CD4-positive, alpha-beta memory T cell (primary cell): ENCODE measurements around the gene PEMT. TPM values are rescaled to one million over a fixed set of nuclear protein-coding genes. Genes with fewer than 3 reads are reported as not detected.

Experiments used
- CTCF ChIA-PET: fragments of 350-600 bp; sonication (Branson Sonifier 250); formaldehyde crosslinking; loops from one replicate; lab custom pipeline; 2021; ENCODE audit warnings: inconsistent platforms; ENCODE audit not compliant: partially characterized antibody; lab: Charles Lee
- POLR2A ChIA-PET: fragments of 350-600 bp; sonication (Branson Sonifier 250); formaldehyde crosslinking; loops from one replicate; lab custom pipeline; 2021; ENCODE audit not compliant: partially characterized antibody; lab: Charles Lee
- DNase-seq, 5 donors: peaks; one replicate each; pipeline versions ENCODE4 v3.0.0 to v3.0.0-alpha.2; 2020 to 2022; ENCODE audit warnings: mixed read lengths in 1 of 5
- H3K27ac ChIP-seq: one replicate; pipeline ENCODE4 v1.7.0; 2013; ENCODE audit warnings: low read depth, low read length
- H3K27me3 ChIP-seq: 2 replicates; pipeline ENCODE4 v1.7.0; 2013; ENCODE audit warnings: mild to moderate bottlenecking, low read length, moderate library complexity; ENCODE audit not compliant: insufficient read depth
- H3K36me3 ChIP-seq: 2 replicates; pipeline ENCODE4 v1.7.0; 2013; ENCODE audit warnings: mild to moderate bottlenecking, low read length, moderate library complexity; ENCODE audit not compliant: insufficient read depth
- H3K4me1 ChIP-seq: 2 replicates; pipeline ENCODE4 v1.7.0; 2013; ENCODE audit warnings: mild to moderate bottlenecking, low read length, moderate library complexity; ENCODE audit not compliant: insufficient read depth
- H3K4me3 ChIP-seq, 2 donors: one replicate each; pipeline ENCODE4 v1.7.0; 2013; ENCODE audit warnings: low read length in 2 of 2, mild to moderate bottlenecking in 1 of 2
- H3K9me3 ChIP-seq, 2 donors: one replicate each; pipeline ENCODE4 v1.7.0; 2013; ENCODE audit warnings: low read length in 2 of 2, control low read depth in 1 of 2; ENCODE audit not compliant: control insufficient read depth in 1 of 2
- H3K27ac Mint-ChIP-seq, 7 donors: one replicate each; pipeline ENCODE4 v1.8.0; 2020 to 2021; ENCODE audit warnings: mixed read lengths in 7 of 7, mild to moderate bottlenecking in 6 of 7, inconsistent platforms in 3 of 7, moderate library complexity in 3 of 7
- H3K27me3 Mint-ChIP-seq, 2 donors: one replicate each; pipeline ENCODE4 v1.8.0; 2020 to 2021; ENCODE audit warnings: mixed read lengths in 2 of 2
- H3K36me3 Mint-ChIP-seq, 2 donors: one replicate each; pipeline ENCODE4 v1.8.0; 2020 to 2021; ENCODE audit warnings: mixed read lengths in 2 of 2, inconsistent platforms in 1 of 2, mild to moderate bottlenecking in 1 of 2
- H3K4me1 Mint-ChIP-seq, 4 donors: one replicate each; pipeline ENCODE4 v1.8.0; 2020 to 2021; ENCODE audit warnings: mixed read lengths in 4 of 4, mild to moderate bottlenecking in 1 of 4
- H3K4me3 Mint-ChIP-seq, 8 donors: one replicate each; pipeline ENCODE4 v1.8.0; 2020 to 2021; ENCODE audit warnings: mixed read lengths in 8 of 8, mild to moderate bottlenecking in 7 of 8, moderate library complexity in 6 of 8, inconsistent platforms in 3 of 8
- H3K9me3 Mint-ChIP-seq, 8 donors: one replicate each; pipeline ENCODE4 v1.8.0; 2020 to 2021; ENCODE audit warnings: mixed read lengths in 8 of 8, mild to moderate bottlenecking in 5 of 8, inconsistent platforms in 3 of 8, moderate library complexity in 1 of 8
- intact Hi-C: fragments of 100-400 bp; cut with micrococcal nuclease; formaldehyde crosslinking; loops from one replicate; pipeline ENCODE4 v1.15.1; 2023
- polyA plus RNA-seq, 2 donors: library from polyadenylated mRNA; unstranded; fragments of 300-500 nt; fragmentation: Illumina TruSeq; gene quantifications; one replicate each; pipeline ENCODE4 v1.2.3, GENCODE V29; 2021
- total RNA-seq, 2 experiments: library from RNA; stranded (reverse); gene quantifications; one replicate each; pipeline ENCODE4 v1.2.3, GENCODE V29; 2021

Gene PEMT
- total and polyA plus RNA-seq, 4 experiments from 2014 or later, result 11.6 to 39.0 (median 19.5) TPM

- ChIA-PET CTCF (interaction anchor here (1.3 to 1.9 kb wide), 3 partner anchors 23 to 100 kb away, joined by 4 to 7 read pairs (median 6); partner anchors contain the start of gene RASD1), POLR2A (interaction anchor here (1.0 to 3.5 kb wide), 9 partner anchors 9 to 200 kb away, joined by 3 to 12 read pairs (median 4); partner anchors contain the start of gene RASD1)
- no peaks in the 10 kb centered on the region for H3K9me3 Mint-ChIP-seq
- Histone ChIP-seq H3K36me3 (no peaks in the 10 kb centered on the region), H3K27ac (peak overlapping the region; percentile 73), H3K27me3 (no peaks in the 10 kb centered on the region), H3K4me3 (peak overlapping the region; percentile 86 to 99), H3K9me3 (no peaks in the 10 kb centered on the region), H3K4me1 (peaks cover 21% of the 10 kb centered on the region)
- H3K27ac Mint-ChIP-seq, result peak overlapping the region; percentile 84 to 99 (median 96)
- H3K4me3 Mint-ChIP-seq, result peak overlapping the region; percentile 93 to 97 (median 95)
- no peaks in the 10 kb centered on the region for H3K27me3 Mint-ChIP-seq
- no peak for DNase-seq
- H3K36me3 Mint-ChIP-seq, result peaks cover 0 to 6% of the 10 kb centered on the region in 2 donors
- peaks cover 11 to 29% (median 18%) of the 10 kb centered on the region in 4 donors for H3K4me1 Mint-ChIP-seq
- intact Hi-C loops, result loop anchor here (1.0 to 5.0 kb wide), 7 partner anchors 95 to 1056 kb away; partner anchors contain the start of genes ATPAF2, DRC3, GID4 and RASD1
Observed at GRCh38 chr17:17590883-17591354, 589 bp downstream of the PEMT start.

- Mint-ChIP-seq H3K4me3 (peak overlapping the region; percentile 93 to 97 (median 95)), H3K27me3 (no peaks in the 10 kb centered on the region), H3K9me3 (no peaks in the 10 kb centered on the region), H3K36me3 (peaks cover 0 to 6% of the 10 kb centered on the region in 2 donors), H3K27ac (peak overlapping the region; percentile 84 to 97 (median 93)), H3K4me1 (peaks cover 11 to 29% (median 18%) of the 10 kb centered on the region in 4 donors)
- no peaks in the 10 kb centered on the region for H3K9me3 ChIP-seq
- ChIA-PET POLR2A (interaction anchor here (1.0 to 3.5 kb wide), 3 partner anchors 23 to 94 kb away, joined by 3 to 12 read pairs (median 11); partner anchors contain the start of gene RASD1), CTCF (interaction anchor here (1.0 to 1.3 kb wide), 2 partner anchors 26 to 99 kb away, joined by 3 to 4 read pairs; no protein-coding TSS in a partner anchor)
- no peak for DNase-seq
- peaks cover 21% of the 10 kb centered on the region for H3K4me1 ChIP-seq
- intact Hi-C loops, result loop anchor here (2.0 to 5.0 kb wide), 3 partner anchors 162 to 1055 kb away; partner anchors contain the start of genes ATPAF2 and GID4
- H3K36me3 ChIP-seq, result no peaks in the 10 kb centered on the region
- peak overlapping the region; percentile 86 to 99 for H3K4me3 ChIP-seq
- peak overlapping the region; percentile 73 for H3K27ac ChIP-seq
- no peaks in the 10 kb centered on the region for H3K27me3 ChIP-seq
Observed at GRCh38 chr17:17590141-17590751, 1.3 kb downstream of the PEMT start.

GRCh38 chr17:17587614-17588337, 3.7 kb downstream of the PEMT start:
- no peaks in the 10 kb centered on the region for H3K9me3 ChIP-seq
- Mint-ChIP-seq H3K9me3 (no peaks in the 10 kb centered on the region), H3K27me3 (no peaks in the 10 kb centered on the region), H3K4me3 (peak overlapping the region in 1 of 8 donors; percentile 20), H3K27ac (peak overlapping the region in 1 of 7 donors; percentile 37), H3K4me1 (peaks cover 11 to 29% (median 16%) of the 10 kb centered on the region in 4 donors), H3K36me3 (peaks cover 0 to 6% of the 10 kb centered on the region in 2 donors)
- H3K36me3 ChIP-seq, result no peaks in the 10 kb centered on the region
- ChIA-PET CTCF (interaction anchor here (1.7 kb wide), 1 partner anchor 91 kb away, joined by 5 read pairs; no protein-coding TSS in a partner anchor), POLR2A (interaction anchor here (0.7 kb wide), 1 partner anchor 322 kb away, joined by 3 read pairs; no protein-coding TSS in a partner anchor)
- no peak overlapping the region for H3K4me3 ChIP-seq
- no peak for DNase-seq
- H3K27me3 ChIP-seq, result no peaks in the 10 kb centered on the region
- peaks cover 17% of the 10 kb centered on the region for H3K4me1 ChIP-seq
- intact Hi-C loops, result no loop called here
- no peak overlapping the region for H3K27ac ChIP-seq

GRCh38 chr17:17582372-17582771, 9.1 kb downstream of the PEMT start:
- Histone ChIP-seq H3K36me3 (no peaks in the 10 kb centered on the region), H3K4me1 (no peaks in the 10 kb centered on the region), H3K27me3 (no peaks in the 10 kb centered on the region), H3K27ac (no peak overlapping the region), H3K9me3 (no peaks in the 10 kb centered on the region), H3K4me3 (no peak overlapping the region)
- Mint-ChIP-seq H3K36me3 (no peaks in the 10 kb centered on the region), H3K9me3 (no peaks in the 10 kb centered on the region), H3K4me3 (no peak overlapping the region), H3K27me3 (no peaks in the 10 kb centered on the region), H3K27ac (no peak overlapping the region), H3K4me1 (no peaks in the 10 kb centered on the region)
- ChIA-PET POLR2A (interaction anchor here (1.6 kb wide), 1 partner anchor 9 kb away, joined by 4 read pairs; the partner anchor contains the start of gene PEMT), CTCF (no interaction called here)
- no peak for DNase-seq
- intact Hi-C loops, result no loop called here

- Histone ChIP-seq H3K27ac (no peak overlapping the region), H3K9me3 (no peaks in the 10 kb centered on the region), H3K4me3 (no peak overlapping the region), H3K36me3 (no peaks in the 10 kb centered on the region), H3K27me3 (no peaks in the 10 kb centered on the region), H3K4me1 (no peaks in the 10 kb centered on the region)
- CTCF ChIA-PET, result no interaction called here
- Mint-ChIP-seq H3K4me1 (no peaks in the 10 kb centered on the region), H3K9me3 (no peaks in the 10 kb centered on the region), H3K27ac (peak overlapping the region in 1 of 7 donors; percentile 3), H3K36me3 (no peaks in the 10 kb centered on the region), H3K4me3 (no peak overlapping the region), H3K27me3 (no peaks in the 10 kb centered on the region)
- POLR2A ChIA-PET, result interaction anchor here (1.6 kb wide), 1 partner anchor 10 kb away, joined by 4 read pairs; the partner anchor contains the start of gene PEMT
- intact Hi-C loops, result no loop called here
- DNase-seq, result no peak
Observed at GRCh38 chr17:17581509-17581908, 10.0 kb downstream of the PEMT start.

- Mint-ChIP-seq H3K27me3 (no peaks in the 10 kb centered on the region), H3K9me3 (no peaks in the 10 kb centered on the region), H3K36me3 (no peaks in the 10 kb centered on the region), H3K4me3 (no peak overlapping the region), H3K4me1 (no peaks in the 10 kb centered on the region), H3K27ac (peak overlapping the region in 3 of 7 donors; percentile 3 to 81 (median 36))
- H3K4me3 ChIP-seq, result no peak overlapping the region
- H3K27ac ChIP-seq, result no peak overlapping the region
- no peaks in the 10 kb centered on the region for H3K9me3 ChIP-seq
- no peak for DNase-seq
- H3K36me3 ChIP-seq, result no peaks in the 10 kb centered on the region
- CTCF ChIA-PET, result no interaction called here
- POLR2A ChIA-PET, result interaction anchor here (1.6 kb wide), 1 partner anchor 11 kb away, joined by 4 read pairs; the partner anchor contains the start of gene PEMT
- no peaks in the 10 kb centered on the region for H3K27me3 ChIP-seq
- no peaks in the 10 kb centered on the region for H3K4me1 ChIP-seq
- intact Hi-C loops, result no loop called here
Observed at GRCh38 chr17:17580662-17581470, 10.6 kb downstream of the PEMT start.
